GM23248 (cell line): Measurements from ENCODE around the gene SH2D3C.

Source experiments
- EZH2 ChIP-seq: fragments of 200-600 bp; sonication (generic); IDR thresholded peaks from 2 replicates; pipeline ENCODE4 v1.6.1; 2018; ENCODE audit warnings: antibody characterized with exemption, mild to moderate bottlenecking; ENCODE audit not compliant: insufficient read depth, poor library complexity, severe bottlenecking
- EZH2phosphoT487 ChIP-seq: fragments of 200-600 bp; sonication (generic); IDR thresholded peaks from 2 replicates; pipeline ENCODE4 v1.6.1; 2018; ENCODE audit warnings: antibody characterized with exemption, moderate library complexity, mild to moderate bottlenecking, low read depth; ENCODE audit not compliant: insufficient read depth

DNA sequence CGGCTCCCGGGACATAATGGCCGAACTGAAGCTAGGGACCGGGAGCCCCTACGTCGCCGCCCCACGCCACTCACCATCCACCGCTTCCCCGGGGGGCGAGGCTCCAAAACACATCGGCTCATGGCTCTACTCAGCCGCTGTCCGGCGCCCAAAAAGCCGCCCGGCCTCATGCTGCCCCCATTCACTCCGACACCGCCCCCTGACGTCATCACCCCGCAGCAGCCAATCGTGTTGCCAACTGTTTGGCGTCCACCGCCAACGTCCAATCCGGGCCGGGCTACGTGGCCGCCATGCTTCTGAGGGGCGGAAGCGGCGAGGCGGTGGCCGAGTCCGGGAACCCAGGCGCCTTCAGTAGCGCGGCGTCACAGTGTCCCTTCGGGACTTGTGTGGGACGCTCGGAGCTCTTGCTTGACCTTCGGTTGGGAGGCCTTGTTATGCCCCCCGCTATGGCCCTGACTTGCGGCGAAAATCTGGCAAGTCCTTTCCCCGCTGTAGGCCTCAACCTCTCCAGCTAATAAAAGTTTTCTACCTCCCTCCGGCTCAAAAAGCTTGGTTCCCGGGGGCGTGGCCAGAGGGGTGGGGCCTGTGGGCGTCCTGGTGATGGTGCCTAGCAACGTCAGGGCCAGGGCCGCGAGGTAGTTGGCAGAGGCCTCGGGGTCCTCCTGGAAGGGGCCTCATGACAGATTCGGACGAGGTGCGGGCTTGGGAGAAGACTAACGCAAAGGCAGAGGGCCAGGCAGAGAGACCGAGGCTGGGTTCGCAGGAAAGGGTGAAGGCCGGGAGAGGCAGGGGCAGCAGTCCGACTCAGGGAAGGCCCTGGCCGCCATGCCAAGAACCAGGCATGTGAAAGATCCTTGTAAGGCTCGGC, 62.8 kb downstream of the SH2D3C start, which contains the start of the genes PTRH1 and TTC16:
- TF ChIP-seq EZH2 (no peak), EZH2phosphoT487 (no peak)
